Activated CD8-positive, alpha-beta T cell treated with anti-CD3 and anti-CD28 coated beads for 36 hours (primary cell): ENCODE measurements around the gene RABGEF1. TPM values are rescaled to one million over a fixed set of nuclear protein-coding genes. Genes with fewer than 3 reads are reported as not detected.
A peak's percentile ranks its signal among the peaks of the same experiment; 100 is the strongest.
"Not testable (repeated sequence)": the region's sequence is repeated elsewhere in the genome, so short reads cannot be mapped to it uniquely, and the experiment has no call there.

Source experiments
- ATAC-seq: fragments of 200-7000 bp; cut with Tn5 transposase; one replicate; pipeline ENCODE4 v1.10.0; 2021; ENCODE audit warnings: mild to moderate bottlenecking, moderate library complexity
- CTCF ChIA-PET: fragments of 350-600 bp; sonication (Branson Sonifier 250); formaldehyde crosslinking; loops from one replicate; lab custom pipeline; 2021; ENCODE audit warnings: antibody characterized with exemption; lab: Charles Lee
- POLR2A ChIA-PET: fragments of 350-600 bp; sonication (Branson Sonifier 250); formaldehyde crosslinking; loops from one replicate; lab custom pipeline; 2021; ENCODE audit warnings: antibody characterized with exemption; lab: Charles Lee
- DNase-seq: peaks from one replicate; pipeline ENCODE4 v3.0.0-alpha.2; 2020
- H3K27ac Mint-ChIP-seq: one replicate; pipeline ENCODE4 v1.8.0; 2021; ENCODE audit warnings: mild to moderate bottlenecking, mixed read lengths
- H3K27me3 Mint-ChIP-seq: one replicate; pipeline ENCODE4 v1.8.0; 2021; ENCODE audit warnings: mixed read lengths
- H3K36me3 Mint-ChIP-seq: one replicate; pipeline ENCODE4 v1.8.0; 2021; ENCODE audit warnings: low read depth, mixed read lengths
- H3K4me1 Mint-ChIP-seq: one replicate; pipeline ENCODE4 v1.8.0; 2021; ENCODE audit warnings: low read depth, mixed read lengths
- H3K4me3 Mint-ChIP-seq: one replicate; pipeline ENCODE4 v1.8.0; 2021; ENCODE audit warnings: mild to moderate bottlenecking, moderate library complexity, mixed read lengths
- H3K9me3 Mint-ChIP-seq: one replicate; pipeline ENCODE4 v1.8.0; 2021; ENCODE audit warnings: mixed read lengths
- CTCF ChIP-seq: fragments of 200-600 bp; IDR thresholded peaks from one replicate; pipeline ENCODE4 v1.8.0; 2022; ENCODE audit warnings: antibody characterized with exemption, mild to moderate bottlenecking
- intact Hi-C: fragments of 100-400 bp; cut with micrococcal nuclease; formaldehyde crosslinking; loops from one replicate; pipeline ENCODE4 v1.10.0; 2022
- total RNA-seq, 2 experiments: library from RNA; stranded (reverse); gene quantifications; one replicate each; pipeline ENCODE4 v1.2.3, GENCODE V29; 2021

RABGEF1 gene
- total RNA-seq, 2 experiments from 2014 or later = 17.5 to 19.2 TPM

DNA sequence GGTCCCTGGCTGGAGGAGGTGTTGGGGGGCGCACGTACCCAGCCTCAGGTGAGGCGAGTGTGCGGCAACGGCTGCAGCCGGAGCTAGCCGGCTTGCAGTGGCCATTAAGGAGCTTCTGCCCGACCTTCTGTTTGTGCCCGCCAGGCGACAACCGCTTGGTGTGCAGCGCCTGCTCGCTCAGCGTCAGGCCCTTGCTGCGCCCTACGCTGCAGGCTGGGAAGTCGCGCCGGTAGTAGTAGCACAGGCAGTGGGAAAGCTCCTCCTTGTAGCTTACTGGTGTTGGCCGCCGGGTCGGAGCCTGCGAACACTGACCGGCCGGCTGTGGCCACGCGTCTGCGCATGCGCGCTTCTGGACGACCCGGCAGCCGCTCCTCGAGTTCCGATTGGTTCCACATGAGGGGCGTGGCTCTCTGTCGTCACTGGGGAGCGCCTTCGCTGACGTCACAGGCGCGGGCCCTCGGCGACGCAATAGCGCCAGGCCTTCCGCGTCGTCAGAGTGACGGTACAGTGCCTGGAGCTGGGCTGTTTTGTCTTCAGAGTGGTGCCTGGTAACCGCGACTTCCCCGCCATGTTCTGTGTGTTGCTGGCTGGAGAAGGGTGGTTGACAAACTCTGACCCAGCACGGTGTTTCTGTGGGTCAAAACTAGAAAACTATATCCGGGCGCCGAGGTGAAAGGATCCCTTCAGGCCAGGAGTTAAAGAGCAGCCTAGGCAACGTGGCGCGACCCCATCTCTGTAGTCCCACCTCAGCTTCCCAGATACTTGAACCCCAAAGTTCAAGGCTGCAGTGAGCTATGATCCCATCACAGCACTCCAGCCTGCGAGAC is 104.2 kb downstream of the RABGEF1 start:
- DNase-seq (peak; percentile 97), ATAC-seq (peak; percentile 91)
- CTCF ChIA-PET = interaction anchor here (0.7 to 1.2 kb wide), 9 partner anchors 9 to 287 kb away, joined by 3 to 4 read pairs (median 3); partner anchors contain the start of gene TYW1
- POLR2A ChIA-PET = interaction anchor here (0.8 to 2.2 kb wide), 7 partner anchors 13 to 190 kb away, joined by 3 to 14 read pairs (median 4); partner anchors contain the start of genes SBDS and TMEM248
- H3K36me3 Mint-ChIP-seq = peaks cover 4% of the 10 kb centered on the region
- no peaks in the 10 kb centered on the region for H3K27me3 Mint-ChIP-seq
- intact Hi-C loops = loop anchor here (5.0 kb wide), 1 partner anchor 43 kb away; no protein-coding TSS in a partner anchor
- peak; percentile 70 for TF ChIP-seq CTCF
- H3K4me1 Mint-ChIP-seq = peaks cover 25% of the 10 kb centered on the region
- H3K9me3 Mint-ChIP-seq = no peaks in the 10 kb centered on the region
- peak overlapping the region; percentile 99 for H3K27ac Mint-ChIP-seq
- H3K4me3 Mint-ChIP-seq = peak overlapping the region; percentile 91

DNA sequence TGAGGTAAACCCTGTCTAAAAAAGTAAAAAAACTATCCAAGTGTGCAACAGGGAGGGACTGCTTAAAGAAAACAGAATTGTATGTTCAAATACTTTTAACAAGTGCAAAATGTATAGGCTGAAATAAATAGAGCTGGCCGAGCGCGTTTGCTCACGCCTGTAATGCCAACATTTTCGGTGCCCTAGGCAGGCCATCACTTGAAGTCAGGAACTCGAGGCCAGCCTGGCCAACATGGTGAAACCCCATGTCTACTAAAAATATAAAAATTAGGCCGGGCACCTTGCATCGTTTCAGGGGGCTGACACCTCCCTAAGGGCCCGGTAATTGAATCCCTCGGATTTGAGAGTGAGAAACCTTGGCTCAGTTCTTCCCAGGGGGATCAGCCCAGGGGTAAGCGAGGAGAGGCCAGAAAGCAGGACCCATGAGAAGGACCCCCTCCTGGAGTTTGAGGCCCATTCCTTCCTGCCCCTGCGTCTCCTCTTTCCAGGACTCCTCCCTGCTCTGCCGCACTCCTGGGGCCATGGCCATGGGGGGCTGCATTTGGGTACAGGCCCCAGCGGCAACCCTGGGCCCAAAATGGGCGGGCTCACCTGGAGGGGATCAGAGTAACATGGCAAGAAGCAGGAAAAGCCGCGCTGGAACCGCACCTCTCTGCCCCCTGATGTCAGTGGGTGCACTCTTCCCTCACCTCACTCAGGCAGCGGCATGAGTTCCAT is 105.0 kb downstream of the RABGEF1 start:
- ATAC-seq = no peak
- H3K9me3 Mint-ChIP-seq = no peaks in the 10 kb centered on the region
- no peak for DNase-seq

GRCh38 chr7:66846096-66846445 is 105.5 kb downstream of the RABGEF1 start:
- H3K27me3 Mint-ChIP-seq, ATAC-seq, H3K9me3 Mint-ChIP-seq, DNase-seq, POLR2A ChIA-PET, H3K36me3 Mint-ChIP-seq, CTCF ChIA-PET: not testable (repeated sequence)
- Mint-ChIP-seq H3K27ac (peak overlapping the region; percentile 99), H3K4me1 (peaks cover 25% of the 10 kb centered on the region), H3K4me3 (peak overlapping the region; percentile 91)
- intact Hi-C loops = loop anchor here (5.0 kb wide), 1 partner anchor 41 kb away; no protein-coding TSS in a partner anchor

More for the DNA sequence above, 105.0 kb downstream of the RABGEF1 start:
- POLR2A ChIA-PET = interaction anchor here (0.8 to 2.2 kb wide), 7 partner anchors 12 to 191 kb away, joined by 3 to 14 read pairs (median 4); partner anchors contain the start of genes SBDS and TMEM248
- Mint-ChIP-seq H3K4me1 (peaks cover 25% of the 10 kb centered on the region), H3K27ac (peak overlapping the region; percentile 99), H3K36me3 (peaks cover 4% of the 10 kb centered on the region), H3K27me3 (no peaks in the 10 kb centered on the region), H3K4me3 (peak overlapping the region; percentile 91)
- CTCF ChIA-PET = interaction anchor here (0.8 to 1.2 kb wide), 3 partner anchors 37 to 50 kb away, joined by 3 to 4 read pairs (median 3); no protein-coding TSS in a partner anchor
- no peak for TF ChIP-seq CTCF
- intact Hi-C loops = loop anchor here (5.0 kb wide), 1 partner anchor 42 kb away; no protein-coding TSS in a partner anchor

- H3K9me3 Mint-ChIP-seq, ATAC-seq, H3K4me3 Mint-ChIP-seq, CTCF ChIA-PET, H3K27me3 Mint-ChIP-seq, DNase-seq, H3K36me3 Mint-ChIP-seq: not testable (repeated sequence)
- Mint-ChIP-seq H3K27ac (peak overlapping the region; percentile 52), H3K4me1 (peaks cover 25% of the 10 kb centered on the region)
- intact Hi-C loops = loop anchor here (5.0 kb wide), 1 partner anchor 40 kb away; no protein-coding TSS in a partner anchor
- POLR2A ChIA-PET = interaction anchor here (1.0 kb wide), 1 partner anchor 12 kb away, joined by 3 read pairs; no protein-coding TSS in a partner anchor
Observed at GRCh38 chr7:66847523-66847855, 107.0 kb downstream of the RABGEF1 start.

DNA sequence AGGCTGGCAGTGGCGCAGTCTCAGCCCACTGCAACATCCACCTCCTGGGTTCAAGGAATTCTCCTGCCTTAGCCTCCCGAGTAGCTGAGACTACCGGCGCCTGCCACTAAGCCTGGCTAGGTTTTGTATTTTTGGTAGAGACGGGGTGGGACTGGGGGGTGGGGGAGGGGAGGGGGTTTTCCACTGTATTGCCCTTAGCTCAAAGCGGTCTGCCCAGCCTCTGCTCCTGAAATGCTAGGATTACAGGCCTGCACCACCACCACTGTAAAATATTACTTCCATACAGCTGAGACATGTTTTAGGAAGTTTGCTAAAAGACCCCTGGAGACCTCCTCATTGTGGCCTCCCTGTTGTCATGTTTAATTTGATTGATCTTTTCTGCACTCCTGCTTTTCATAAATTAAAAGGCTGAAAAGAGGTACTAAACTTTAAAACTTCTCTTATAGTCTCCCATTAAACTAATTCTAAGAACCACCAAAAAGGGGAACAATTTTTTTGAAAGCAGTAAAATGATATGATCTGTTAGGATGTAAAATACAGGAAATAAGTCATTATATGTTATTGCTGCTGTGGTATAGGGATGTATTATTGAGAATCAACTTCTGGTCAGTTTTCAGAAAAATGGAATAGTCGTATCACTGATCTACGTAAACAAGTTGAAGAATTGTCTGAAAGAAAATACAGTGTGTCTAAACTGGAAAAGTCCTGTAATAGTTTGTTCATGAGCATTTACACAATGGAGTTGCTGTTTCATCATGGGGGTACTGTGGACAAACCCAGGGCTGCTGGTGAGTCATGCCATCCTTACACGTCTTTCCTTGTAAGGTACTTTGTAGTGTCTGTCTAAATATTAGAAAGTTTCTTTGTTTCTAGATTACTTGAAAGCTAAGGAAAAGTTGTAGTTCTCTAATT is 107.6 kb downstream of the RABGEF1 start:
- Mint-ChIP-seq H3K36me3 (peaks cover 6% of the 10 kb centered on the region), H3K4me1 (peaks cover 25% of the 10 kb centered on the region), H3K27ac (peak overlapping the region; percentile 82), H3K9me3 (no peaks in the 10 kb centered on the region), H3K4me3 (no peak overlapping the region), H3K27me3 (no peaks in the 10 kb centered on the region)
- intact Hi-C loops = loop anchor here (5.0 kb wide), 1 partner anchor 39 kb away; no protein-coding TSS in a partner anchor
- TF ChIP-seq CTCF = no peak
- ChIA-PET POLR2A (interaction anchor here (1.0 kb wide), 1 partner anchor 11 kb away, joined by 3 read pairs; no protein-coding TSS in a partner anchor), CTCF (no interaction called here)
- ATAC-seq (no peak), DNase-seq (peak; percentile 58)
